ENCODE measurements around the gene MEGF10. TPM values are rescaled to one million over a fixed set of nuclear protein-coding genes. Genes with fewer than 3 reads are reported as not detected.

Gene MEGF10
- total and polyA plus RNA-seq, 10 donors: 0.02 to 2.2 (median 0.22) TPM

GRCh38 chr5:127335381-127335780 is 44.8 kb downstream of the MEGF10 start:
- Histone ChIP-seq H3K27ac (no peak overlapping the region), H3K4me1 (no peaks in the 10 kb centered on the region), H3K4me3 (no peak overlapping the region), H3K36me3 (no peaks in the 10 kb centered on the region), H3K27me3 (replicated peaks in 1 of 7) (peaks cover 0 to 5% (median 0%) of the 10 kb centered on the region in 7 donors), H3K9me3 (no peaks in the 10 kb centered on the region)
- TF ChIP-seq POLR2AphosphoS5 (IDR thresholded peaks at IDR 0.05) (no peak), POLR2A (IDR thresholded peaks at IDR 0.05) (no peak), CTCF (IDR thresholded peaks at IDR 0.05 in 8 of 11, conservative IDR thresholded peaks at IDR 0.05 in 3 of 11) (no peak)
- 89 to 93% (median 90%) methylated on average over 2 of the region's 2 CpGs for WGBS, 5 donors
- no peak for DNase-seq
- intact Hi-C loops (cut with DNase I; ENCODE audit: low total_unique reads): no loop called here

- H3K27ac ChIP-seq: no peak overlapping the region
- H3K9me3 ChIP-seq: no peaks in the 10 kb centered on the region
- no peaks in the 10 kb centered on the region for H3K27me3 ChIP-seq (replicated peaks in 1 of 7)
- intact Hi-C loops (cut with DNase I; ENCODE audit: low total_unique reads): no loop called here
- H3K4me1 ChIP-seq: no peaks in the 10 kb centered on the region
- no peaks in the 10 kb centered on the region for H3K36me3 ChIP-seq
- no peak for DNase-seq
- TF ChIP-seq CTCF (IDR thresholded peaks at IDR 0.05 in 8 of 11, conservative IDR thresholded peaks at IDR 0.05 in 3 of 11): no peak
- TF ChIP-seq POLR2AphosphoS5 (IDR thresholded peaks at IDR 0.05): no peak
- no peak for TF ChIP-seq POLR2A (IDR thresholded peaks at IDR 0.05)
- no peak overlapping the region for H3K4me3 ChIP-seq
- WGBS, 5 donors: 77 to 97% (median 88%) methylated on average over 1 of the region's 1 CpG
Observed at GRCh38 chr5:127337876-127338275, 47.3 kb downstream of the MEGF10 start.

- Histone ChIP-seq H3K9me3 (no peaks in the 10 kb centered on the region), H3K4me1 (no peaks in the 10 kb centered on the region), H3K27me3 (replicated peaks in 1 of 7) (no peaks in the 10 kb centered on the region), H3K4me3 (no peak overlapping the region), H3K27ac (no peak overlapping the region), H3K36me3 (no peaks in the 10 kb centered on the region)
- DNase-seq: no peak
- WGBS, 5 donors: 74 to 92% (median 86%) methylated on average over 1 of the region's 1 CpG
- TF ChIP-seq POLR2A (IDR thresholded peaks at IDR 0.05) (no peak), CTCF (IDR thresholded peaks at IDR 0.05 in 8 of 11, conservative IDR thresholded peaks at IDR 0.05 in 3 of 11) (no peak), POLR2AphosphoS5 (IDR thresholded peaks at IDR 0.05) (no peak)
- intact Hi-C loops (cut with DNase I; ENCODE audit: low total_unique reads): no loop called here
Observed at GRCh38 chr5:127338501-127338900, 47.9 kb downstream of the MEGF10 start.

GRCh38 chr5:127340606-127341005 is 50.0 kb downstream of the MEGF10 start:
- H3K27me3 ChIP-seq (replicated peaks in 1 of 7): no peaks in the 10 kb centered on the region
- WGBS, 5 donors: 92 to 99% (median 94%) methylated on average over 4 of the region's 4 CpGs
- TF ChIP-seq POLR2A (IDR thresholded peaks at IDR 0.05) (no peak), CTCF (IDR thresholded peaks at IDR 0.05 in 8 of 11, conservative IDR thresholded peaks at IDR 0.05 in 3 of 11) (no peak), POLR2AphosphoS5 (IDR thresholded peaks at IDR 0.05) (no peak)
- no peak overlapping the region for H3K27ac ChIP-seq
- no peaks in the 10 kb centered on the region for H3K4me1 ChIP-seq
- H3K36me3 ChIP-seq: no peaks in the 10 kb centered on the region
- DNase-seq: no peak
- no peak overlapping the region for H3K4me3 ChIP-seq
- H3K9me3 ChIP-seq: no peaks in the 10 kb centered on the region
- intact Hi-C loops (cut with DNase I; ENCODE audit: low total_unique reads): no loop called here

Data from spleen (tissue), 11 donors.